HG02642 (cell line): ENCODE measurements around the gene SPARCL1.

Source experiments
- ATAC-seq: cut with Tn5 transposase; IDR thresholded peaks from one replicate; pipeline ENCODE4 v1.9.1; 2021; ENCODE audit warnings: mild to moderate bottlenecking; ENCODE audit not compliant: unreplicated experiment, poor library complexity

The SPARCL1 gene

DNA sequence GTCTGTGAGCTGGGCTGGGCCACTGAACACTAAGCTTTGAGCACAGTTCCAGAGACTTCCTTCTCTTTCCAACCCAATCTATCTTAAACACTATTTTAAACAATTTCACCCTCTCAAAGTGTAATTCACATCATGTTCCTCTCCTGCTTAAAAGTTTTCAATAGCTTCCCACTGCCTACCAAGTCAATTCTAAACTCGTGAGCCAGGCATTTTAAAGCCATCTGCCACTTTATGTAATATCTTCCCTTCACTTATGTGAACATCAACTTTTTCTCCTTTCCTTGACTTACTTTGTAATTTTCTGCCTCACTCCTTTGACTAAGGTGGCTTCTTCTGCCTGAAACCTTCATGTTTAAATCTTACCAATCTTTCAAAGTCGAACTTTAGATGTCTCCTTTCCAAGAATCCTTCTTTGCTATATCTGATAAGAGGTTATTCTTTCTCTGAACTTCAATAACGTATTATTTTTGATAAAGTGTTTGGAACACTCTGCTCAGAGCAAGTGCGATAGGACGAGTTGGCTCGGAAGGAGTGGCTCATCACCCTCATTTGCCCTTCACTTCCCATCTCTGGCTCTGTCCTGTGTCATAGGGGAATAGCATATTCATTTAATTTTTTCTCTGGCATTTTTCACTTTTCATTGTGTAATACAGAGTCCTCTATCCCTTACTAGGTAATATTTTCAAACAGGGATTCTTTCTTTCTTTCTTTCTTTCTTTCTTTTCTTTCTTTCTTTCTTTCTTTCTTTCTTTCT is 13.0 kb upstream of the SPARCL1 start:
- ATAC-seq: no peak

DNA sequence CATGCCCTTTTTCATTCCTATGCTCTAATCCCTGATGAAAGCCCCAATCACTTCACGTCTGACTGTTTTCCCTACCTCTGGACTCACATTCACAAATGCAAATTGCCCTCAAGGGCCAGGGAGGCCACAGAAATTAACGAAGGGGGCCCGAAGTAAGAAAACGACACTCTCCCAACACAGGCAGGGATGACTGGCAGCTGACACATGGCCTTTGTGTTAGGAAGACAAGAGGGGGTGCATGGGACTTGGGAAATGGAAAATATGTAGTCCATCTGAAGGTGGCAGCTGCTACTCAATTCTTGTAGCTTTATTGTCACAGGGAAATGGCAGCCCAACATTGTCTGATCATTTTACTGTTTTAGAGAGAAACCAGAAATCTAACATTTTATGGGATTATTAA is 12.3 kb upstream of the SPARCL1 start:
- no peak for ATAC-seq

GRCh38 chr4:87540146-87541058 is 11.2 kb upstream of the SPARCL1 start:
- ATAC-seq: no peak

- no peak for ATAC-seq
Measured at GRCh38 chr4:87532907-87533306, 3.7 kb upstream of the SPARCL1 start.

DNA sequence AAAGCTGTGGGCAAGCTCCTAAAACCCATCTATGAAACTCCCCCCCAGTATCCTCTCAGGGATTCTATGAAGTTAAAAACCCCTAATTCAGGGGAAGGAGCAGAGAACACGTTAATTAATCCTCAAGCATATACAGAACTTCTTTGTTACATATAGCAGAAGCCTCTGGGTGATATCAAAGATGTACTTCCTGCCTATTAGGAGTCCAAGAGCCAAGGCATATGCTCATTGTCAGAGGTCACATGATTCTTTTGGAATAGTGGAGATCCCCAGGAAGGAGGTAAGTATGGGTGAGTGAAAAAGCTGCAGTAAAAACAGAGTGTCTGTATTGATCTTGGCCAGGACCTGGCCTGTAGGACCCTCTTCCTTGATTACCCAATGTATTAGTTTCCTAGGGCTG is 2.9 kb upstream of the SPARCL1 start:
- no peak for ATAC-seq

- ATAC-seq: no peak
Measured at GRCh38 chr4:87531621-87532020, 2.4 kb upstream of the SPARCL1 start.

GRCh38 chr4:87530868-87531267 is 1.7 kb upstream of the SPARCL1 start:
- no peak for ATAC-seq

GRCh38 chr4:87530229-87530628 is 1.1 kb upstream of the SPARCL1 start:
- no peak for ATAC-seq

DNA sequence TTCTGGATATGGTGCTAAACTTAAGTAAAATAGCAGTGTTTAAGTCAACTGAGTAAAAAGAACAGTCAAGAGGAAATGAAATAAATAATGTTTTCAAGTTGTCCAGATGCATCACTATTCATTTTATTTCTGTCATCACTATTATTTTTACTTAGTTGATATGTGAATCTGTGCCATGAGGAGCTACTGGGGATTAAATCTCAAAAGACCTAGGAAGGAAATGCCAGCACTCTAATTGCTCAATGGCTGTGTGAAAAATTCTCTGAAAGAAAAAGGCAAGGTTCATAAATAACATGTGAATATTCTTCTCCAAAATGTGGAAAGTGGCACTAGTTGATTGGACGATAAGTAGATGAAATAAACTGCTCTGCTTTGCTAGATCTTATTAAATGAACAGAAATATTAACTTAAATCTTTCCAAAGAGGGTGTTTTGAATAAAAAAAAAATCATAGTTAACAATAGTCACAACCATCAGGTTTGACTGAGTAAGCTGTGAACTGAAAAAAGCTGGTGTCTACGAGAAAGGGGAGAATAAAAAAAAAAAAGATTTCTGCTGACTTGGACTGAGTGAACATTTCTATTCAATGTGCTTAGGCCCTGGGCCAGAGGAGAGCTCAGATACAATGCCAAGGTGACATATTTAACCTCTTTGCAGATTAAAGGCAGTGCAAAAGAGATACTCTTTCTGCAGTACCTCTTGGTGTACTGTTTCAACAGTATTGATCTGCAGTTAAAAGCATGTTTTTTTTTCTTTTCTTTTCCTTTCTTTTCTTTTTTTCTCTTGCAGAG is 1.6 kb downstream of the SPARCL1 start:
- no peak for ATAC-seq

DNA sequence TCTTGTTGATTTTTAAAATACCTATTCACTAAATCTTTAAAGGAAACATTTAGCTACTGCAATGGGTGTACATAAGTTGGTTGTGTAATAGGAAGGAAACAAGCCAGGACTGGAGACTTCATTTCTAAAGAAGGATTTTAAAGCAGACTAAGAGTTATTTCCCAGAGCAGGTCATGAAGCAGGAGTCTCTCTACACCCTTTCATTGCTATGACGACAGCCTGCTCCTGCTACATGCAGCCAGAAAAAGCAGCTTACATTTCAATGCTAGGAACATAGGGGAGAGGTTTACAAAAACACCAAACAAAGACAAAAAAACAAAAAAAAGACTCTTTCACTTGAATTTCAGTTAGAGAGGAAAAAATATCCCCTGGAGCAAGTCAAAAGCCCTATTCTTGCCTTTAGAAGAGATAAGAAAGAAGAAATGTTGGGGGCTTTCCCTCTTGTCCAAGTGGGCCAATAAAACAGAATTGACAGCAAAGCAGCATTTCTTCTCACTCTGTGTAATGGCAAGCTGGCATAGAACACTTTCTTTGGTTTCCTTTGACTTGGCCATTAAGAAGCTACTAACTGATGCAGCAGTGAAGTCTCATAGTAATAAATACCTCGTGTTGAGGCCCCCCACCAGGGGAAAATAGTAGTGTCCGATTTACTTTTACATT is 3.4 kb downstream of the SPARCL1 start:
- no peak for ATAC-seq

- no peak for ATAC-seq
Measured at GRCh38 chr4:87524456-87524855, 4.7 kb downstream of the SPARCL1 start.

- no peak for ATAC-seq
Measured at GRCh38 chr4:87523307-87523706, 5.9 kb downstream of the SPARCL1 start.

- ATAC-seq: peak; percentile 48
Measured at GRCh38 chr4:87521757-87522374, 7.3 kb downstream of the SPARCL1 start.

DNA sequence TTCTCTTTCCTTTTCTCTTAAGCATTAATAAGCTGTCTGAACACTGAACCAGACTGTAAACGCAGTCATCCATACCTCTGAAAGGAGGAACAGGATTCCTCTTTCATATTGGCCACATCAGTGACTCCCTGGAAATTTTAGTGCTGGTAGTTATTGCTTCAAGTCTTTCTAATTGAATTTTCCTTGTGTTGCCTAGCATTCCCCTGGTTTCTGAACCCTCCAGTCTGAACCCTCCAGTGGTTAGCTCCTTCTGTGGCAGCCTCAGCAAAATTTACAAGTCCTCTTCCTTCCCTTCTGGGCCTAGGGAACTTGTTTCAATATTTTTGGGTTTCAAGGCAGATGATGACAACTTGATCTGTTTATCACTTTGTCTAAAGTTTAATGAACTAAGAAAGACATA is 7.9 kb downstream of the SPARCL1 start:
- no peak for ATAC-seq

DNA sequence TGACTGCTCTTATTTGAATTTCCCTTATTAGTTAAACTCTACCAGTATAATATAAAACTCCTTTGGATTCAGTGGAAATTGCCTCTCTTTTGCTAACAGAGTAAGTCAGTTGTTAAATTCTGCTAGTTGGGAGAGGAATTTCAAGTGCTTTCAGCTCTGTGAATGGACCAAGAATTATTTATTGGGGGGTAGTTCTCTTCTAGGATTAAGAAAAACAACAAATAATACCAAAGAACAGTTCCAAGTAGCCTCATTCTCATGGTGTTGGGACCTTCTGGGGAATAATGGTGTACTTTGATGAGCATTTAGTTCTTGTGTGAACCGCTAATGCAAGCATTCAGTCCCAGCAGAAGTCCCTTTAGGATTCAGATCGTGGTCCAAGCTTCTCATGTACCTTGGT is 11.6 kb downstream of the SPARCL1 start:
- no peak for ATAC-seq

GRCh38 chr4:87516683-87517082 is 12.5 kb downstream of the SPARCL1 start:
- ATAC-seq: no peak

- no peak for ATAC-seq
Measured at GRCh38 chr4:87512400-87512799, 16.8 kb downstream of the SPARCL1 start.

DNA sequence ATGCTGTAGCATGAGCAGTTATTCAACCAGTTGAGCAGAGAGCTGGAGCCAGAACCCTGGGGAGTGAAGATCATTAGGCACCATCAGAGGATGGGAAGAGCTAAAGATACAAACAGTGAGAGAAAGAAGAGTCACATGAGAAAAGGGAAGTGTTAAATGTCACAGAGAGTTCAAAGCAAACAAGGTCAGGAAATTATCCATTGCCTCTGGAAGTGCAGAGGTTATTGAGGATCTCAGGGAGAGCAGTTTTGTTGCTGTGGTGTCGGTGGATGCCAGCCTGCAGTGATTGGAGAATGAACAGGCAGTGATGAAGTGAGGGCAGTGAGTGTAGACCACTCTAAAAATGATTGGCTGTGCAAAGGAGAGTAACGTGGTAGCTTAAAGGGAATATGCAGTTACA is 17.7 kb downstream of the SPARCL1 start:
- no peak for ATAC-seq

GRCh38 chr4:87510747-87511146 is 18.4 kb downstream of the SPARCL1 start:
- ATAC-seq: no peak
